Mesenchymal stem cell (in vitro differentiated cells and primary cell): ENCODE measurements around the gene SLC12A7.
"Not testable (repeated sequence)": the region's sequence is repeated elsewhere in the genome, so short reads cannot be mapped to it uniquely, and the experiment has no call there.

Experiments used
- DNase-seq: peaks from one replicate; pipeline ENCODE4 v3.0.0-alpha.2; 2013
- H2AFZ ChIP-seq: one replicate; pipeline ENCODE4 v1.6.1; 2013; ENCODE audit warnings: low read depth, mild to moderate bottlenecking, control low read depth, inconsistent platforms, low read length, moderate library complexity
- H2AK5ac ChIP-seq: 2 replicates; pipeline ENCODE4 v1.6.1; 2013; ENCODE audit warnings: low read length, moderate library complexity, mild to moderate bottlenecking, inconsistent platforms; ENCODE audit not compliant: severe bottlenecking
- H2BK120ac ChIP-seq: one replicate; pipeline ENCODE4 v1.6.1; 2013; ENCODE audit warnings: low read depth, mild to moderate bottlenecking, inconsistent platforms, low read length, moderate library complexity
- H2BK12ac ChIP-seq, 2 experiments: one replicate each; pipeline ENCODE4 v1.6.1; 2013; ENCODE audit warnings: inconsistent platforms in 2 of 2, low read length in 2 of 2, mild to moderate bottlenecking in 2 of 2, moderate library complexity in 2 of 2, control low read depth in 1 of 2
- H2BK15ac ChIP-seq: one replicate; pipeline ENCODE4 v1.6.1; 2013; ENCODE audit warnings: mild to moderate bottlenecking, low read depth, inconsistent platforms; ENCODE audit not compliant: poor library complexity, severe bottlenecking
- H2BK5ac ChIP-seq: 2 replicates; pipeline ENCODE4 v1.6.1; 2013; ENCODE audit warnings: low read depth, mild to moderate bottlenecking, low read length, control low read depth, inconsistent platforms; ENCODE audit not compliant: poor library complexity, severe bottlenecking
- H3K14ac ChIP-seq, 2 experiments: one replicate each; pipeline ENCODE4 v1.6.1; 2013; ENCODE audit warnings: inconsistent platforms in 2 of 2, low read length in 2 of 2, control low read depth in 1 of 2, mild to moderate bottlenecking in 1 of 2, moderate library complexity in 1 of 2
- H3K18ac ChIP-seq, 2 experiments: one replicate each; pipeline ENCODE4 v1.6.1; 2013; ENCODE audit warnings: inconsistent platforms in 2 of 2, low read length in 2 of 2, control low read depth in 1 of 2, low read depth in 1 of 2, mild to moderate bottlenecking in 1 of 2
- H3K23ac ChIP-seq, 2 experiments: one replicate each; pipeline ENCODE4 v1.6.1; 2013; ENCODE audit warnings: inconsistent platforms in 2 of 2, low read length in 2 of 2, mild to moderate bottlenecking in 2 of 2, moderate library complexity in 2 of 2, control low read depth in 1 of 2
- H3K27ac ChIP-seq: 2 replicates; pipeline ENCODE4 v1.5.1; 2013; ENCODE audit warnings: mild to moderate bottlenecking, moderate library complexity, low read length, control low read depth, inconsistent platforms; ENCODE audit not compliant: poor library complexity, severe bottlenecking
- H3K27me3 ChIP-seq, 2 experiments: 2 replicates each; pipeline versions ENCODE4 v1.6.1 to v1.7.0; 2013; ENCODE audit warnings: low read length in 2 of 2, mild to moderate bottlenecking in 2 of 2, moderate library complexity in 2 of 2, control low read depth in 1 of 2, inconsistent platforms in 1 of 2; ENCODE audit not compliant: control insufficient read depth in 1 of 2, insufficient read depth in 1 of 2
- H3K36me3 ChIP-seq, 2 experiments: 2 replicates each; pipeline versions ENCODE4 v1.6.1 to v1.7.0; 2013; ENCODE audit warnings: low read length in 2 of 2, control low read depth in 1 of 2, inconsistent platforms in 1 of 2, low read depth in 1 of 2, mild to moderate bottlenecking in 1 of 2; ENCODE audit not compliant: insufficient read depth in 2 of 2, control insufficient read depth in 1 of 2
- H3K4ac ChIP-seq, 2 experiments: one replicate each; pipeline ENCODE4 v1.6.1; 2013; ENCODE audit warnings: inconsistent platforms in 2 of 2, low read length in 2 of 2, mild to moderate bottlenecking in 2 of 2, moderate library complexity in 2 of 2, control low read depth in 1 of 2, low read depth in 1 of 2
- H3K4me1 ChIP-seq: 2 replicates; pipeline ENCODE4 v1.6.1; 2013; ENCODE audit warnings: low read depth, low read length, control low read depth; ENCODE audit not compliant: control insufficient read depth, insufficient read depth
- H3K4me2 ChIP-seq: 2 replicates; pipeline ENCODE4 v1.6.1; 2013; ENCODE audit warnings: low read length, mild to moderate bottlenecking, inconsistent platforms; ENCODE audit not compliant: poor library complexity, severe bottlenecking
- H3K4me3 ChIP-seq, 2 experiments: 2 replicates each; pipeline versions ENCODE4 v1.5.1 to v1.7.0; 2013; ENCODE audit warnings: low read length in 2 of 2, mild to moderate bottlenecking in 2 of 2, control low read depth in 1 of 2, low read depth in 1 of 2; ENCODE audit not compliant: insufficient read depth in 1 of 2
- H3K79me1 ChIP-seq: replicated peaks from 2 replicates; pipeline ENCODE4 v1.6.1; 2013; ENCODE audit warnings: mild to moderate bottlenecking, control low read depth, low read length, inconsistent platforms; ENCODE audit not compliant: poor library complexity, severe bottlenecking
- H3K9ac ChIP-seq: 2 replicates; pipeline ENCODE4 v1.7.0; 2013; ENCODE audit warnings: mild to moderate bottlenecking, low read length, moderate library complexity
- H3K9me3 ChIP-seq: 2 replicates; pipeline ENCODE4 v1.7.0; 2013; ENCODE audit warnings: mild to moderate bottlenecking, low read length; ENCODE audit not compliant: control insufficient read depth
- H4K8ac ChIP-seq: one replicate; pipeline ENCODE4 v1.6.1; 2013; ENCODE audit warnings: inconsistent platforms, mild to moderate bottlenecking, low read length, moderate library complexity
- H4K91ac ChIP-seq: one replicate; pipeline ENCODE4 v1.6.1; 2013; ENCODE audit warnings: mild to moderate bottlenecking, low read length, inconsistent platforms
- WGBS: methylation state at CpG from one replicate; pipeline ENCODE4 v1.1.7; 2013; ENCODE audit warnings: mixed read lengths; 5-methylcytosine and 5-hydroxymethylcytosine counted together

Gene SLC12A7

GRCh38 chr5:1027631-1028441, 84.0 kb downstream of the SLC12A7 start:
- no peak overlapping the region for H3K14ac ChIP-seq
- no peak overlapping the region for H2AK5ac ChIP-seq
- H2AFZ ChIP-seq, result no peak overlapping the region
- H2BK120ac ChIP-seq, result no peak overlapping the region
- H2BK12ac ChIP-seq, result no peak overlapping the region
- no peak overlapping the region for H3K4ac ChIP-seq
- DNase-seq, result no peak
- no peaks in the 10 kb centered on the region for H3K4me1 ChIP-seq
- H4K91ac ChIP-seq, result peak overlapping the region; percentile 15
- no peaks in the 10 kb centered on the region for H3K79me1 ChIP-seq
- H3K27me3 ChIP-seq, result peaks cover 20 to 44% of the 10 kb centered on the region in 2 experiments
- peak overlapping the region in 1 of 2 experiments; percentile 27 for H3K4me3 ChIP-seq
- no peak overlapping the region for H3K27ac ChIP-seq
- no peak overlapping the region for H4K8ac ChIP-seq
- H3K9ac ChIP-seq, result no peak overlapping the region
- no peak overlapping the region for H2BK5ac ChIP-seq
- H3K18ac ChIP-seq, result no peak overlapping the region
- no peak overlapping the region for H3K4me2 ChIP-seq
- 94% methylated on average over 39 of the region's 40 CpGs for WGBS
- H3K36me3 ChIP-seq, result no peaks in the 10 kb centered on the region
- H2BK15ac ChIP-seq, result no peak overlapping the region
- no peak overlapping the region for H3K23ac ChIP-seq
- no peaks in the 10 kb centered on the region for H3K9me3 ChIP-seq

GRCh38 chr5:1026700-1027621, 84.9 kb downstream of the SLC12A7 start:
- no peak for DNase-seq
- 89% methylated on average over 29 of the region's 29 CpGs for WGBS

GRCh38 chr5:1021969-1022336, 89.9 kb downstream of the SLC12A7 start:
- not testable (repeated sequence) for H3K18ac ChIP-seq, H3K9me3 ChIP-seq, H4K8ac ChIP-seq, H3K4ac ChIP-seq, H3K27ac ChIP-seq, H2BK5ac ChIP-seq, H3K36me3 ChIP-seq, H2BK120ac ChIP-seq, H2AK5ac ChIP-seq, H3K14ac ChIP-seq, H3K9ac ChIP-seq, H2BK12ac ChIP-seq, H4K91ac ChIP-seq, H3K4me3 ChIP-seq, H3K4me1 ChIP-seq, H3K4me2 ChIP-seq, H2AFZ ChIP-seq, H3K23ac ChIP-seq, H3K79me1 ChIP-seq, DNase-seq
- WGBS, result 59% methylated on average over 7 of the region's 9 CpGs
- Histone ChIP-seq H2BK15ac (peak overlapping the region; percentile 52), H3K27me3 (peaks cover 8 to 16% of the 10 kb centered on the region in 2 experiments)

More at GRCh38 chr5:1026700-1027621, 84.9 kb downstream of the SLC12A7 start:
- H3K9me3 ChIP-seq, result no peaks in the 10 kb centered on the region
- H3K27ac ChIP-seq, result no peak overlapping the region
- no peak overlapping the region for H2BK5ac ChIP-seq
- no peak overlapping the region for H3K18ac ChIP-seq
- peak overlapping the region in 1 of 2 experiments; percentile 8 for H3K14ac ChIP-seq
- no peak overlapping the region for H3K4me2 ChIP-seq
- no peak overlapping the region for H3K4ac ChIP-seq
- H2BK15ac ChIP-seq, result no peak overlapping the region
- H3K9ac ChIP-seq, result no peak overlapping the region
- H3K36me3 ChIP-seq, result no peaks in the 10 kb centered on the region
- H2AK5ac ChIP-seq, result no peak overlapping the region
- no peak overlapping the region for H2BK12ac ChIP-seq
- peak overlapping the region in 1 of 2 experiments; percentile 42 for H3K23ac ChIP-seq
- no peak overlapping the region for H4K8ac ChIP-seq
- H3K4me1 ChIP-seq, result no peaks in the 10 kb centered on the region
- H2BK120ac ChIP-seq, result no peak overlapping the region
- H2AFZ ChIP-seq, result no peak overlapping the region
- H4K91ac ChIP-seq, result no peak overlapping the region
- H3K79me1 ChIP-seq, result no peaks in the 10 kb centered on the region
- no peak overlapping the region for H3K4me3 ChIP-seq
- peaks cover 11 to 36% of the 10 kb centered on the region in 2 experiments for H3K27me3 ChIP-seq
